ENCODE data around the gene ATF1. TPM values are rescaled to one million over a fixed set of nuclear protein-coding genes. Genes with fewer than 3 reads are reported as not detected.
A peak's percentile ranks its signal among the peaks of the same experiment; 100 is the strongest.
"Not testable (repeated sequence)": the region's sequence is repeated elsewhere in the genome, so short reads cannot be mapped to it uniquely, and the experiment has no call there.

The ATF1 gene
- total and polyA plus RNA-seq, 8 donors: 0.58 to 42.0 (median 14.5) TPM

DNA sequence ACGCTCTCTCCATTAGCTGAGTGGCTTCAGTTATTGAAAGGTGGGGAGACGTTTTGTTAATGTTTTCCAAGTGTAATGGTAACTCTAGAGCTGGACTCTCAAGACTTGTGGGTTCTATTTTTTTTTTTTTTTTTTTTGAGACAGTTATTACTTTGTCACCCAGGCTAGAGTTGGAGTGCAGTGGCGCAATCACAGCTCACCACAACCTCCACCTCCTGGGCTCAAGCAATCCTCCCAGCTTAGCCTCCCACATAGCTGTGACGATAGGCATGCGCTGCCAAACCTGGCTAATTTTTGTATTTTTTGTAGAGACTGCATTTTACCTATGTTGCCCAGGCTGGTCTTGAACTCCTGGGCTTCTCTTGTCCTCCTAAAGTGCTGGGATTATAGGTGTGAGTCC is 26.2 kb downstream of the ATF1 start:
- Histone ChIP-seq H3K4me1 (peaks cover 6 to 46% (median 18%) of the 10 kb centered on the region in 4 donors), H3K27me3 (no peaks in the 10 kb centered on the region), H3K9me3 (no peaks in the 10 kb centered on the region), H3K4me3 (no peak overlapping the region), H3K27ac (no peak overlapping the region), H3K36me3 (peaks cover 0 to 9% (median 6%) of the 10 kb centered on the region in 4 donors)
- WGBS, 5 donors: 86 to 96% (median 95%) methylated on average over 5 of the region's 5 CpGs
- TF ChIP-seq, protein P1, sequence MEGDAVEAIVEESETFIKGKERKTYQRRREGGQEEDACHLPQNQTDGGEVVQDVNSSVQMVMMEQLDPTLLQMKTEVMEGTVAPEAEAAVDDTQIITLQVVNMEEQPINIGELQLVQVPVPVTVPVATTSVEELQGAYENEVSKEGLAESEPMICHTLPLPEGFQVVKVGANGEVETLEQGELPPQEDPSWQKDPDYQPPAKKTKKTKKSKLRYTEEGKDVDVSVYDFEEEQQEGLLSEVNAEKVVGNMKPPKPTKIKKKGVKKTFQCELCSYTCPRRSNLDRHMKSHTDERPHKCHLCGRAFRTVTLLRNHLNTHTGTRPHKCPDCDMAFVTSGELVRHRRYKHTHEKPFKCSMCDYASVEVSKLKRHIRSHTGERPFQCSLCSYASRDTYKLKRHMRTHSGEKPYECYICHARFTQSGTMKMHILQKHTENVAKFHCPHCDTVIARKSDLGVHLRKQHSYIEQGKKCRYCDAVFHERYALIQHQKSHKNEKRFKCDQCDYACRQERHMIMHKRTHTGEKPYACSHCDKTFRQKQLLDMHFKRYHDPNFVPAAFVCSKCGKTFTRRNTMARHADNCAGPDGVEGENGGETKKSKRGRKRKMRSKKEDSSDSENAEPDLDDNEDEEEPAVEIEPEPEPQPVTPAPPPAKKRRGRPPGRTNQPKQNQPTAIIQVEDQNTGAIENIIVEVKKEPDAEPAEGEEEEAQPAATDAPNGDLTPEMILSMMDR (IDR thresholded peaks at IDR 0.05): no peak
- no peak for TF ChIP-seq POLR2A (IDR thresholded peaks at IDR 0.05)
- no peak for TF ChIP-seq EP300 (IDR thresholded peaks at IDR 0.05)
- TF ChIP-seq POLR2AphosphoS5 (IDR thresholded peaks at IDR 0.05): no peak
- no peak for DNase-seq
- intact Hi-C loops (cut with DNase I; ENCODE audit: low total_unique reads): no loop called here

DNA sequence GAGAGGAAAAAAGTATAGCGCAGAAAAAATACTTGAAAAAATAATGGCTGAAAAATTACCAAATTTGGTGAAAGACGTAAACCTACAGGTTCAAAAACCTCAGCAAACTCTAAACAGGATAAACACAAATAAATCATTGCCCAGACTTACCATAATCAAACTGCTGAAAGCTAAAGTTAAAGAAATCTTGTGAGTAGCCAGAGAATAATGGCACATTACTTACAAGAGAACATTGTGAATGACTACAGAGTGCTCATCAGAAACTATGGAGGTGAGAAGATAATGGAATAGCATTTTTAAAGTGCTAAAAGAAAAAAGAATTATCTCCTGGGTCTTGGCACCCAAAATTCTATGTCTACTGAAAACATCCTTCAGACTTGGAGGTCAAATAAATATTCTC is 36.0 kb downstream of the ATF1 start:
- intact Hi-C loops (cut with DNase I; ENCODE audit: low total_unique reads): no loop called here

DNA sequence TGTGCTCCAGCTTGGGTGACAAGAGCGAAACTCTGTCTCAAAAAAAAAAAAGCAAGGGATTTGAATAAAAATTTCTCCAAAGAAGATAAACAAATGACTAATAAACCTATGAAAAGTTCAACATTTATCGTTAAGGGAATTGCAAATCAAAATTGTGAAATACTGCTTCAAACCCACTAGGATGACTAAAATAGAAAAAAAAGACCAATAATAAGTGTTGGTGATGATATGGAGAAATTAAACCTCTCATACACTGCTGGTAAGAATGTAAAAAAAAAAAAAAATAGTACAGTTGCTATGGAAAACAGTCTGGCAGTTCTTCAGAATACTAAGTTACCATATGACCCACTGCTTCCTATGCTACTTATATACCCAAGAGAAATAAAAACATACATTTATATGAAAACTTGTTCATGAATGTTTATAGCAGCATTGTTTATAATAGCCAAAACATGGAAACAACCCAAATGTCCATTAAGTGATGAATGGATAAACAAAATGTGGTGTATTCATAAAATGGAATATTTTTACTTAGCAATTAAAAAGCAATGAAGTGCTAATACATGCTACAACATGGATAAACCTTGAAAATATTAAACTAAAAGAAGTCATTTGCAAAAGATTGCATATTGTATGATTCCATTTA is 39.5 kb downstream of the ATF1 start:
- Histone ChIP-seq H3K27ac (no peak overlapping the region), H3K36me3 (peaks cover 12 to 38% (median 32%) of the 10 kb centered on the region in 4 donors), H3K4me1 (no peaks in the 10 kb centered on the region), H3K9me3 (peaks cover 0 to 20% (median 11%) of the 10 kb centered on the region in 4 donors), H3K4me3 (no peak overlapping the region), H3K27me3 (no peaks in the 10 kb centered on the region)
- DNase-seq: no peak
- intact Hi-C loops (cut with DNase I; ENCODE audit: low total_unique reads): no loop called here
- 88 to 97% (median 95%) methylated on average over 2 of the region's 2 CpGs for WGBS, 5 donors
- TF ChIP-seq EP300 (IDR thresholded peaks at IDR 0.05) (no peak), POLR2AphosphoS5 (IDR thresholded peaks at IDR 0.05) (no peak), POLR2A (IDR thresholded peaks at IDR 0.05) (no peak)
- TF ChIP-seq, protein P1 (IDR thresholded peaks at IDR 0.05): no peak

More for the DNA sequence above, 36.0 kb downstream of the ATF1 start:
- 95 to 99% (median 97%) methylated on average over 2 of the region's 2 CpGs for WGBS, 5 donors
- no peak for DNase-seq
- Histone ChIP-seq H3K4me3 (no peak overlapping the region), H3K27ac (no peak overlapping the region), H3K9me3 (peaks cover 0 to 20% (median 11%) of the 10 kb centered on the region in 4 donors), H3K27me3 (no peaks in the 10 kb centered on the region), H3K4me1 (no peaks in the 10 kb centered on the region), H3K36me3 (peaks cover 16 to 64% (median 60%) of the 10 kb centered on the region in 4 donors)
- TF ChIP-seq EP300 (IDR thresholded peaks at IDR 0.05): no peak
- TF ChIP-seq, protein P1 (IDR thresholded peaks at IDR 0.05): no peak
- no peak for TF ChIP-seq POLR2A (IDR thresholded peaks at IDR 0.05)
- no peak for TF ChIP-seq POLR2AphosphoS5 (IDR thresholded peaks at IDR 0.05)

DNA sequence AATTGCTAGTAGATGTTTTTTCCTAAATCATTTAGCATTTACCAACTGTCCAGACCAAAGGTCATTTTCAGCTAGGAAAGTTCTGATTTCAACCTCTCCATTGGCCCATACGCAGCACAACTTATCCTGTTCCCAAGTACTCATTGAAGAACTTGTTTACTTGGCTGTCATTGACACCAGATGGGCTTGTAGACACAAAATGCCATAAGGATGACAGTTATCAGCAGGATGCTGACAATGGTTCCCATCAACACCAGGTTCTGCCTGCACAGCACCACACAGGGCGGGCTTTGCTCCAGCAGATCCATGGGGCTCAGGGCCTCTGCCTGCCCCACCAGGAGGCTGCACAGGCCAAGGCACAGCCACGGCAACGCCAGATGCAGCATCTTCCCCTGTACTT is 42.3 kb downstream of the ATF1 start:
- intact Hi-C loops (cut with DNase I; ENCODE audit: low total_unique reads): no loop called here
- Histone ChIP-seq H3K27ac (peak overlapping the region in 1 of 5 donors; percentile 17), H3K4me3 (no peak overlapping the region), H3K27me3 (no peaks in the 10 kb centered on the region), H3K36me3 (peaks cover 19 to 38% (median 32%) of the 10 kb centered on the region in 4 donors), H3K9me3 (no peaks in the 10 kb centered on the region), H3K4me1 (no peaks in the 10 kb centered on the region)
- TF ChIP-seq POLR2AphosphoS5 (IDR thresholded peaks at IDR 0.05): no peak
- TF ChIP-seq, protein P1 (IDR thresholded peaks at IDR 0.05): no peak
- no peak for TF ChIP-seq POLR2A (IDR thresholded peaks at IDR 0.05)
- TF ChIP-seq EP300 (IDR thresholded peaks at IDR 0.05): no peak
- DNase-seq: no peak
- 90 to 96% (median 94%) methylated on average over 4 of the region's 4 CpGs for WGBS, 5 donors

DNA sequence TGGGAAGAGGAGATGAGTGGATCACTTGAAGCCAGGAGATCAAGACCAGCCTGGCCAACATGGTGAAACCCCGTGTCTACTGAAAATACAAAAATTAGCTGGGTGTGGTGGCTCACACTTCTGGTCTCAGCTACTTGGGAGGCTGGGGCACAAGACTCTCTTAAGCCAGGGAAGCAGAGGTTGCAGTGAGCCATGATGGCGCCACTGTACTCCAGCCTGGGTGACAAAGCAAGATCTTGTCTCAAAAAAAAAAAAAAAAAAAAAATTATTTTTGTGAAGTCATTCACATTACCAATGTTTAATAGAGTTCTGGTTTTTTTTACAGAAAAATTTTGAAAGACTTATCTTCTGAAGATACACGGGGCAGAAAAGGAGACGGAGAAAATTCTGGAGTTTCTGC is 45.2 kb downstream of the ATF1 start:
- H3K27me3 ChIP-seq; DNase-seq; H3K27ac ChIP-seq; H3K4me3 ChIP-seq; H3K9me3 ChIP-seq; H3K4me1 ChIP-seq; intact Hi-C loops (cut with DNase I; ENCODE audit: low total_unique reads): not testable (repeated sequence)
- WGBS, 5 donors: 92 to 98% (median 96%) methylated on average over 4 of the region's 4 CpGs
- H3K36me3 ChIP-seq: peaks cover 30 to 62% (median 56%) of the 10 kb centered on the region in 4 donors

DNA sequence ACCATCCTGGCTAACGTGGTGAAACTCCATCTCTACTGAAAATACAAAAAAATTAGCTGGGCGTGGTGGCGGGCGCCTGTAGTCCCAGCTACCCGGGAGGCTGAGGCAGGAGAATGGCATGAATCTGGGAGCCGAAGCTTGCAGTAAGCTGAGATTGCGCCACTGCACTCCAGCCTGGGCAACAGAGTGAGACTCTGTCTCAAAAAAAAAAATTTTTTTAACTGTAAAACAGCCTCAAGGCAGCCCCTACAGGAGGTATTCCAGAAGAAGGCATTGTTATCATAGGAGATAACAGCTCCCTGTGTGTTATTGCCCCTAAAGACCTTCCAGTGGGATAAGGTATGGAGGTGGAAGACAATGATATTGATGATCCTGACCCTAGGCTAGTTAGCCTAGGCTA is 51.0 kb downstream of the ATF1 start:
- H3K36me3 ChIP-seq: peaks cover 44 to 99% (median 94%) of the 10 kb centered on the region in 4 donors

More for the DNA sequence above, 51.0 kb downstream of the ATF1 start:
- H3K4me1 ChIP-seq; intact Hi-C loops (cut with DNase I; ENCODE audit: low total_unique reads); H3K27me3 ChIP-seq; H3K27ac ChIP-seq; H3K4me3 ChIP-seq; DNase-seq; H3K9me3 ChIP-seq: not testable (repeated sequence)
- 78 to 97% (median 95%) methylated on average over 7 of the region's 7 CpGs for WGBS, 5 donors

All from stomach (tissue), 9 donors.